ENCODE results near the gene SLIT3.
"Not testable (repeated sequence)": the region's sequence is repeated elsewhere in the genome, so short reads cannot be mapped to it uniquely, and the experiment has no call there.

SLIT3 gene

GRCh38 chr5:169114466-169115065 is 186.4 kb downstream of the SLIT3 start:
- DNase-seq (ENCODE audit: low read depth in 1 of 2, low spot score in 1 of 2): no peak

GRCh38 chr5:169112016-169112415 is 188.9 kb downstream of the SLIT3 start:
- no peak for DNase-seq (ENCODE audit: low read depth in 1 of 2, low spot score in 1 of 2)

DNA sequence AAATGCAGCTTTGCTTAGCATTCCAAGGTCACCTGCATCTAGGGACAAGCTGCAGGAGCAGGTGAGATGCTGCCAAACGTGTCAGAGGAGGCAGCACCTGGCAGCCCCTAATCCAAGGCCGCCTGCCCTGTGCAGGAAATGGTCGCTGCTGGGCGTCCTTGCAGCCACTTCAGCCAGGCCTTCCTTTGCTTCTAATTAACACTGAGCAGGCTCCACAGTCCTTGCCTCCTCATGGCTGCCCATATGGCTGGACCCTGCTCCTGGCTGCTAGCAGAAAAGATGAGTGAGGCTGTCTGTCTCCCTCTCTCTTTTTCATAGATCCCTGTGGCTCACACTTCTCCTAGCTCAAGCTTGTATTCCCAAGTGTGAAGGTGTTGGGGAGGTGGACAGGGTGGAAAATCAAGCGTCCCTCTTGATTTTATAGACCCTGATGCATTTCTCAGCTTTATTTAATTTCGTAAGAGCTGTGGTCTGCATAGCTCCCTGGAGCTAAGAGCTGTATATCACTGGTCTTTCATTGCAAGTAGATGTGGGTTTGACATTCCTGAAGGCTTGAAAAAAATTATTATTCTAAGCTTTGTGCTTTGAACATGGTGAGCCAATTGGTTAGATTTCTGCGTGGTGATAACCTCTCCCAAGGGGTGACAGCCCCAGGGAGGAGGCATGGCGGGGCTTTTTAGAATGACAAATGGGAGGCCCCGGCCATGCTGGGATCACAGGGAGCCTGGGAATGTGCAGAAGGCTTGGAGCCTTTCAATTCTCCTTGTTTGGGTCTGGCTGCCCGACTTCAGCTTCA is 193.8 kb downstream of the SLIT3 start:
- DNase-seq (ENCODE audit: low read depth in 1 of 2, low spot score in 1 of 2): no peak

DNA sequence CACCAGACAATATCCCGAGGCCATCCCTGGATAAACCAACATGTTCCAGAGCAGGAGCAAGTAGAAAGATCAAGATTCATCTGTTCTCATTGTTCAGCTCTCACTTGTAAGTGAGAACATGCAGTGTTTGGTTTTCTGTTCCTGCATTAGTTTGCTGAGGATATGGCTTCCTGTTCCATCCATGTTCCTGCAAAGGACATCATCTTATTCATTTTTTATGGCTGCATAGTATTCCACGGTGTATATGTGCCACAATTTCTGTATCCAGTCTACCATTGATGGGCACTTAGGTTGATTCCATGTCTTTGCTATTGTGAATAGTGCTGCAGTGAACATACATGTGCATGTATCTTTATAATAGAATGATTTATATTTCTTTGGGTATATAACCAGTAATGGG is 195.4 kb downstream of the SLIT3 start:
- not testable (repeated sequence) for DNase-seq (ENCODE audit: low read depth in 1 of 2, low spot score in 1 of 2)

GRCh38 chr5:169104937-169105494 is 195.9 kb downstream of the SLIT3 start:
- DNase-seq (ENCODE audit: low read depth in 1 of 2, low spot score in 1 of 2): no peak

GRCh38 chr5:169103586-169104181 is 197.3 kb downstream of the SLIT3 start:
- no peak for DNase-seq (ENCODE audit: low read depth in 1 of 2, low spot score in 1 of 2)

DNA sequence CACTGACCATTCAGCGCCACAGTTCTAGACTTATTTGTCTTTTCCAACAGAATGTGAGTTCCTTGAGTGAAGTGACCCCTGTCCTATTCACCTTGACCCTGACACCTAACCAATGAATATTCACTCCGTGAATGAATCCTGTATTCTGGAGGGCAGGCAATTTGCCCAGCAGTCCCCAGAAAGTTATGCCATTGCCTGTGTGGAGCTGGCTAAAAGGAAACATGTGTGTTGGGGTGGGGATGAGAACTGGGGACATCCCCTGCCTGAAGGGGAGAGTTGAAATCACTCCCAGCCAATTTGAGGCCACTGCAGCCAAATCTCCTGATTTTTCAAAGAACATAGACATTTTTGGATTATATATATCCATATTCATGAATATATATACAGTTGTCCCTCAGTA is 199.0 kb downstream of the SLIT3 start:
- DNase-seq (ENCODE audit: low read depth in 1 of 2, low spot score in 1 of 2): no peak

DNA sequence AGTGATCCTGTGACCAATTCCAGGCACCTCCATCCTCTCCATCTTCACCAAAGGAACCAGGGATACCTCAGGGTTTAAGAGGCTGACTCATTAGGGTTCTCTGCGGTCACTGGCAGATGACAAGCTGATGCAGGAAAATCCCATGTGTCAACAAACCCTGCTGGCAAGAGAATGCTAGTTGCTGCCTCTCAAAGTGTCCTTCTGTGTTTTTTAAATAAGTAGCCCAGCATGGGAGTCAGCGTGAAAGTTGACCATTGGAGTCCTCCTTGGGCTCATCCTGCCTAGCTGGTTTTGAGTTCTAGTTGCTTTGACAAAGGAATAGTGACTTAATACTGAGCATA is 200.2 kb downstream of the SLIT3 start:
- no peak for DNase-seq (ENCODE audit: low read depth in 1 of 2, low spot score in 1 of 2)

GRCh38 chr5:169099801-169100734 is 200.9 kb downstream of the SLIT3 start:
- DNase-seq (ENCODE audit: low read depth in 1 of 2, low spot score in 1 of 2): no peak

- no peak for DNase-seq (ENCODE audit: low read depth in 1 of 2, low spot score in 1 of 2)
Observed at GRCh38 chr5:169098331-169099121, 202.4 kb downstream of the SLIT3 start.

DNA sequence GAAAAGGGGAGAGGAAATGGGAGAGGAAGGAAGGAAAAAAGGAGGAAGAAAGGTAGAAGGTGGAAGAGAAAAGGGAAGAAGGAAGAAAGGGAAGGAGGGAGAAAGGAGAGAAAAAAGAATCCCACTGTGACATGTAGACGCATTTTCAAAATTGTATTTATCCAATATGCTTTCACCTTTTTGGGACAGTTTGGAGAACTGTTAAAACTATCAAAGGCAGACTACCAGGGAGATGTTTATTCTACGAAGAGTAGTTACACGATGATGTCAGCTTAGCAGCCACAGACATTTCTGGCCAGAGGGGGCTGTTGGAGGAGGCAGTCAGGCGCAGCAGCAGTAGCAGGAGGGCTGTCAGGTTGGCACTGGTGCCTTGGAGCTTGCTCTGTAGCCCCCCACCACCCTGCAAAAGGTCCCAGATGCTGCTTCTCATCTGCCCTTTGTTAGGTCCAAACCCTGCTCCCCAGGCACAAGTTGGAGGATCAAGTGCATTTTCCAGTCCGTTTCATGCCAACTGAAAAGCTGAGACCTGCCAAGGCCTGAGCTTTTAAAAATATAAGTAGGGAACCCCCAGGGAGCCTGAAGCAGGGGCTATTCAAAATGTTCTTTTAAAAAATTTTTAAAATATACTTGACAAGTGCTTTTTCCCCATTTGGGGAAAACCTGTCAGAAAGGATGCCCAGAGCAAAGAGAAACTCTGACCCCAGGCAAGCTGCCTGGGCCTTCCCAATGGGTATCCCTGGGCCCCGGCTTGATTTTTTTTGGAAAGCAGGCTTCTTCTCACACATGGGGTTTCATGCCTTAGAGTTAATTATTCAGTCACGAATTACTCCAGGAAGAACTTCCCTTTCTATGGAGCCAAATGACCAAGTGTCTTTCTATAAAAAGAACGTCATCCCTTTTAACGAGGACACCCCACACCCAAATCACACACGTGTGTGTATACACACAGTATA is 203.3 kb downstream of the SLIT3 start:
- no peak for DNase-seq (ENCODE audit: low read depth in 1 of 2, low spot score in 1 of 2)

GRCh38 chr5:169095976-169096375 is 205.0 kb downstream of the SLIT3 start:
- no peak for DNase-seq (ENCODE audit: low read depth in 1 of 2, low spot score in 1 of 2)

GRCh38 chr5:169095410-169095960 is 205.5 kb downstream of the SLIT3 start:
- DNase-seq (ENCODE audit: low read depth in 1 of 2, low spot score in 1 of 2): no peak

DNA sequence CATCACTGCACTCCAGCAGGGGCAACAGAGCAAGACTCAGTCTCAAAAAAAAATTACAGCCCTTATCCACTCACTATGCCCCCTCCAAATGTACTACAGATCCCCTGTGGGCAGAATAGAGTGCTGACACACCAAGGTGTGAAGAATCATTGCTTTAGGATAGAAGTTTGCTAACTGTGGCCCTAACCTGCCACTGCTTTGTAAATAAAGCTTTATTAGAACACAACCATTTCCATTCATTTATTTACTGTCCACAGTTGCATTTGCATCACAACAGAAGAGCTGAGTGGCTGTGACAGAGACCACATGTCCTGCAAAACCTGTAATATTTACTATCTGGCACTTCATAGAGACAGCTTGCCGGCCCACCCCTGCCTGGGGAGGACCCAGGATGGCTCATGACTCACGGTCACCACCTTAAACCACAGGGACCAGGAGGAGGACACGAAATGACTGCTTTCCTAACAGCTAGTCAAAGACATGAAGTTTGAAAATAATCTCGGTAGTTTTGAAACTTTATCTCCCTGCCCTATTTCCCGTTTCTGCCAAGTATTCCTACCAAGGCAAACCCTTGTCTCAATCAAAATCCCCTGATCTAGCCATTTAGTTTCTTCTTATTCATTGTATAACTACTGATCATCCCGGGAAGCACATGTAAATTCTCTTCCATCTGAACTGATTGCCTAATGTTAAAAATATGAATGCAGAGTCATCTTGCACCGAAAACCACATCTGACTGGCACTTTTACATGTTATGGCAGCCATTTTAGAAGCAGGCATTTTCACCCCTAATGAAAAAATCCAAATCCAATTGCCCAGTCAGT is 206.1 kb downstream of the SLIT3 start:
- no peak for DNase-seq (ENCODE audit: low read depth in 1 of 2, low spot score in 1 of 2)

GRCh38 chr5:169091396-169091980 is 209.5 kb downstream of the SLIT3 start:
- DNase-seq (ENCODE audit: low read depth in 1 of 2, low spot score in 1 of 2): no peak

DNA sequence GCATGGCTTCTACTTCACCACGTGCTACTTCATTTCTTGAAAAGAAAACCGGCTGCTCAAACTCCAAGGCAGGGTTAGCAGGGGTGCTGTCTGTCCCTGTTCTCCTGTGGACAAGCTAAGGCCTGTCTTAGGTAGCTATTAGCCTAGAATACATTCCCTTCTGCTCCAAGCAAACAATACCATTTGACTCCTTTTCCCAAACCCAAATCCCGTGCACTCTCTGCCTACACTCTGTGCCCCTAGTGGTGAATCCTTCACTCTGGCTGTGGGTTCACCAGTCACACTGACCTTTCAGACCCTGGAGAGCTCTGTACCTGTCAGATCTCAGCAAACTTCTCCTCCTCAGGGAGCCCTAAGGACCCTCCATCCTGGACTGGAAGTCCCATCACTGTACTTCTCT is 211.6 kb downstream of the SLIT3 start:
- no peak for DNase-seq (ENCODE audit: low read depth in 1 of 2, low spot score in 1 of 2)

DNA sequence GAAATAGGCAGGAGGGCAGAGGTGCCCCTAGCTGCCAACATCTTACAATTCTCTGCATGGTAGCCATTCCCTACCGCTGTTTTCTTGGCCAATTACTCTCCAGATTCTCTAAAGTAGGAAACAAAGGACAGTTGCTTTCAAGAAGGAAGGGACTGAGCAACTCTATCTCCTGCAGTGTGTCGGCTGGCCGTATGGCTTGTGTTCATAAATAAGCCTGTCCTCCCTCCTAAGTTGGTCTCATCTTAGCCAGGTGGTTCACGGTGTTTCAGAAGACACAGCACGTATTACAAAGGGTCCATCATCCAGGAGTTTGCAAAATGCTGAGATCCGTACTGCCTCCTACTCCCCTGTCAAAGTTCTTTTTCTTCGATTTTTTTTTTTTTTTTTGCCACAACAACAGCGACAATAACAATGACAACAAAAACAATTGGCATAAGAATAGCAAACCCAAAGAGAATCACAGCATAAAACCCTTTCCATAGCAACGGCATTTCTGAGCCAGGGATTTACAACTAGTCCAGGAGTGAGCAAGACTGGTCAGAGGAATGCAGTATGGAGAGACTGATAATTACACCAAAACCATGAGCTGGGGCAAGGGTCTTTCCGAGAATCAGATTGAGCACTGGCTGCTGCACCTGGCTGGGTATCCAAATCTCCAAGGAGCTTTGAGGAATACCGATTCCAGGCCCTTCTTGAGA is 212.8 kb downstream of the SLIT3 start:
- DNase-seq (ENCODE audit: low read depth in 1 of 2, low spot score in 1 of 2): no peak

Measured in stimulated activated CD4-positive, alpha-beta T cell treated with anti-CD3 and anti-CD28 coated beads, Interleukin-15, amount 100 ng/mL, for 1 hour (primary cell).